Measurements from ENCODE around the gene MPL.
"Not testable (repeated sequence)": the region's sequence is repeated elsewhere in the genome, so short reads cannot be mapped to it uniquely, and the experiment has no call there.

Gene MPL

GRCh38 chr1:43368646-43369020, 31.0 kb downstream of the MPL start:
- TF ChIP-seq CTCF (IDR thresholded peaks at IDR 0.05; ENCODE audit: low read depth, low read length, poor library complexity, severe bottlenecking): no peak
- TF ChIP-seq EZH2phosphoT487 (IDR thresholded peaks at IDR 0.05; ENCODE audit: borderline replicate concordance, low read length): no peak
- Histone ChIP-seq H3F3A (ENCODE audit: control insufficient read depth, insufficient read depth) (peaks cover 3% of the 10 kb centered on the region; the same call in 1 of the 2 replicates), H3K4me1 (ENCODE audit: control insufficient read depth, low read length) (peaks cover 20% of the 10 kb centered on the region), H3K27me3 (ENCODE audit: control insufficient read depth, low read length) (no peaks in the 10 kb centered on the region), H3K4me3 (ENCODE audit: low read length) (peak overlapping the region; percentile 85), H4K20me1 (ENCODE audit: control insufficient read depth, insufficient read depth, low read depth, low read length) (no peaks in the 10 kb centered on the region), H3K36me3 (ENCODE audit: control insufficient read depth, low read length) (peaks cover 29% of the 10 kb centered on the region), H3K4me2 (ENCODE audit: low read length) (peak overlapping the region; percentile 92), H3K9me3 (ENCODE audit: control insufficient read depth, insufficient read depth, low read length) (no peaks in the 10 kb centered on the region), H3K79me2 (ENCODE audit: control insufficient read depth, low read length) (peaks cover 39% of the 10 kb centered on the region), H3K27ac (ENCODE audit: low read depth, low read length) (peak overlapping the region; percentile 84), H3K9me2 (replicated peaks; ENCODE audit: control insufficient read depth, low read length) (no peaks in the 10 kb centered on the region)

DNA sequence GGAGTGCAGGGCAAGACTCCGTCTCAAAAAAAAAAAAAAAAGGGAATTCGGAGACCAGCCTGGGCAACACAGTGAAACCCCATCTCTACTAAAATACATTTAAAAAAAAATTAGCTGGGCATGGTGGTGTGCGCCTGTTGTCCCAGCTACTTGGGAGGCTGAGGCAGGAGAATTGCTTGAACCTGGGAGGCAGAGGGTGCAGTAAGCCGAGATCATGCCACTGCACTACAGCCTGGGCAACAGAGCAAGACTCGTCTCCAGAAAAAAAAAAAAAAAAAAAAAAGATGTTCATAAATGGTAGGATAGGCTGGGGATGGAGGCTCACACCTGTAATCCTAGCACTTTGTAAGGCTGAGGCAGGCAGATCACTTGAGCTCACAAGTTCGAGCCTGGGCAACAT, 32.2 kb downstream of the MPL start:
- H3K4me3 ChIP-seq (ENCODE audit: low read length); H3K4me2 ChIP-seq (ENCODE audit: low read length); H3K9me2 ChIP-seq (replicated peaks; ENCODE audit: control insufficient read depth, low read length); H4K20me1 ChIP-seq (ENCODE audit: control insufficient read depth, insufficient read depth, low read depth, low read length); H3F3A ChIP-seq (ENCODE audit: control insufficient read depth, insufficient read depth); H3K27ac ChIP-seq (ENCODE audit: low read depth, low read length); H3K27me3 ChIP-seq (ENCODE audit: control insufficient read depth, low read length); H3K9me3 ChIP-seq (ENCODE audit: control insufficient read depth, insufficient read depth, low read length): not testable (repeated sequence)
- Histone ChIP-seq H3K36me3 (ENCODE audit: control insufficient read depth, low read length) (peaks cover 17% of the 10 kb centered on the region), H3K79me2 (ENCODE audit: control insufficient read depth, low read length) (peaks cover 39% of the 10 kb centered on the region), H3K4me1 (ENCODE audit: control insufficient read depth, low read length) (peaks cover 20% of the 10 kb centered on the region)

DNA sequence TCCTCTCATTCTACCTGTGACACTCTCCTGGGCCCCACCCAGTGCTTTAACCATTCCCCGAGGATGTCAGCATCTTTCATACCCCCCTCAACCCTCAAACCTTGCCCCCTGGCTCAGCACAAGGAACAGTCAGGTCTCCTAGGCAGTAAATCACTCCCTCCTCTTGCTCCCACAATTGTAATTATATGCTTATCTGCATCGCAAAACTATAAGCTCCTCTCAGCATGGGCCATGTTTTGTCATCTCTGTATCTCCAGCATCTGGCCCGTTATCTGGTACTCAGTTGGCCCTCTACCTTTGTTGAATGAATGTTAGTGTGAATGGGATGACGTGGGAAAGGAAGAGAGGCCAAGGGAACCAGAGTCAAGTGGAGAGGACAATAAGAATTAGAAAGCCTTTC, 32.9 kb downstream of the MPL start:
- Histone ChIP-seq H3K4me2 (ENCODE audit: low read length) (no peak overlapping the region), H3K9me3 (ENCODE audit: control insufficient read depth, insufficient read depth, low read length) (no peaks in the 10 kb centered on the region), H3K79me2 (ENCODE audit: control insufficient read depth, low read length) (peaks cover 31% of the 10 kb centered on the region), H3K27ac (ENCODE audit: low read depth, low read length) (no peak overlapping the region), H3F3A (ENCODE audit: control insufficient read depth, insufficient read depth) (peaks cover 3% of the 10 kb centered on the region; the same call in 1 of the 2 replicates), H3K27me3 (ENCODE audit: control insufficient read depth, low read length) (no peaks in the 10 kb centered on the region), H4K20me1 (ENCODE audit: control insufficient read depth, insufficient read depth, low read depth, low read length) (no peaks in the 10 kb centered on the region), H3K4me3 (ENCODE audit: low read length) (no peak overlapping the region), H3K36me3 (ENCODE audit: control insufficient read depth, low read length) (peaks cover 9% of the 10 kb centered on the region), H3K9me2 (replicated peaks; ENCODE audit: control insufficient read depth, low read length) (no peaks in the 10 kb centered on the region), H3K4me1 (ENCODE audit: control insufficient read depth, low read length) (peaks cover 18% of the 10 kb centered on the region)
- TF ChIP-seq EZH2phosphoT487 (IDR thresholded peaks at IDR 0.05; ENCODE audit: borderline replicate concordance, low read length): no peak
- no peak for TF ChIP-seq CTCF (IDR thresholded peaks at IDR 0.05; ENCODE audit: low read depth, low read length, poor library complexity, severe bottlenecking)

GRCh38 chr1:43372172-43372571, 34.6 kb downstream of the MPL start:
- H3K4me2 ChIP-seq (ENCODE audit: low read length): no peak overlapping the region
- no peaks in the 10 kb centered on the region for H4K20me1 ChIP-seq (ENCODE audit: control insufficient read depth, insufficient read depth, low read depth, low read length)
- H3K9me2 ChIP-seq (replicated peaks; ENCODE audit: control insufficient read depth, low read length): no peaks in the 10 kb centered on the region
- no peaks in the 10 kb centered on the region for H3K27me3 ChIP-seq (ENCODE audit: control insufficient read depth, low read length)
- TF ChIP-seq EZH2phosphoT487 (IDR thresholded peaks at IDR 0.05; ENCODE audit: borderline replicate concordance, low read length) (no peak), CTCF (IDR thresholded peaks at IDR 0.05; ENCODE audit: low read depth, low read length, poor library complexity, severe bottlenecking) (no peak)
- H3K9me3 ChIP-seq (ENCODE audit: control insufficient read depth, insufficient read depth, low read length): no peaks in the 10 kb centered on the region
- no peak overlapping the region for H3K27ac ChIP-seq (ENCODE audit: low read depth, low read length)
- H3F3A ChIP-seq (ENCODE audit: control insufficient read depth, insufficient read depth): peaks cover 3% of the 10 kb centered on the region; the same call in 1 of the 2 replicates
- peaks cover 6% of the 10 kb centered on the region for H3K4me1 ChIP-seq (ENCODE audit: control insufficient read depth, low read length)
- peaks cover 7% of the 10 kb centered on the region for H3K36me3 ChIP-seq (ENCODE audit: control insufficient read depth, low read length)
- no peak overlapping the region for H3K4me3 ChIP-seq (ENCODE audit: low read length)
- H3K79me2 ChIP-seq (ENCODE audit: control insufficient read depth, low read length): peaks cover 15% of the 10 kb centered on the region

All from DOHH2 (cell line).